Mammary epithelial cell (primary cell): ENCODE results near the gene PTPN9.

Experiments
- EZH2 ChIP-seq: IDR thresholded peaks from 2 replicates; pipeline ENCODE4 v1.6.1; 2012; ENCODE audit warnings: low read length, inconsistent platforms, borderline replicate concordance
- TF ChIP-seq, protein P1 (sequence below), 2 donors: IDR thresholded peaks in 1 of 2; conservative IDR thresholded peaks in 1 of 2; 2 replicates each; pipeline ENCODE4 v1.5.1; 2011 to 2012; ENCODE audit warnings: inconsistent platforms in 2 of 2, low read length in 2 of 2, mild to moderate bottlenecking in 2 of 2, control low read depth in 1 of 2, low read depth in 1 of 2; ENCODE audit not compliant: insufficient read depth in 1 of 2; ENCODE audit errors: extremely low read depth in 1 of 2

DNA sequence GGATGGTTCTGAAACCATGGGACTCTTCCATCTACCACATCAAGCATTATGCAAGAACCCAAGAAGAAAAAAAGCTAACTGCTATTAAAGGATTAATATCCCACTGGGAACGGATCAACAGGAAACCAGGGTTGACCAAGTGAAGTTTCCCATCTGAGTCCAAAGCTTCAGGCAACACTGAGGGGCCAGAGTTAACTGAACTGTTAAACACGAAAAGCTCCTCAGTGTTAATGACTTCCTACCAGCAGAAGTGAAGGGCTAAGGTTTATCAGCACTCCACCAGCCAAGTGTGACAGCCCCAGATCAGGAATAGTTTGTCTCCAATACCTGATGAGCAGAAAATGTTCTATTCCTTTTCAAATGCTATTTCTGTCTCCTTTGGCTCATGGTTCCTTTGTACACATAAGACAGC lies 36.7 kb downstream of the PTPN9 start:
- TF ChIP-seq, protein P1, sequence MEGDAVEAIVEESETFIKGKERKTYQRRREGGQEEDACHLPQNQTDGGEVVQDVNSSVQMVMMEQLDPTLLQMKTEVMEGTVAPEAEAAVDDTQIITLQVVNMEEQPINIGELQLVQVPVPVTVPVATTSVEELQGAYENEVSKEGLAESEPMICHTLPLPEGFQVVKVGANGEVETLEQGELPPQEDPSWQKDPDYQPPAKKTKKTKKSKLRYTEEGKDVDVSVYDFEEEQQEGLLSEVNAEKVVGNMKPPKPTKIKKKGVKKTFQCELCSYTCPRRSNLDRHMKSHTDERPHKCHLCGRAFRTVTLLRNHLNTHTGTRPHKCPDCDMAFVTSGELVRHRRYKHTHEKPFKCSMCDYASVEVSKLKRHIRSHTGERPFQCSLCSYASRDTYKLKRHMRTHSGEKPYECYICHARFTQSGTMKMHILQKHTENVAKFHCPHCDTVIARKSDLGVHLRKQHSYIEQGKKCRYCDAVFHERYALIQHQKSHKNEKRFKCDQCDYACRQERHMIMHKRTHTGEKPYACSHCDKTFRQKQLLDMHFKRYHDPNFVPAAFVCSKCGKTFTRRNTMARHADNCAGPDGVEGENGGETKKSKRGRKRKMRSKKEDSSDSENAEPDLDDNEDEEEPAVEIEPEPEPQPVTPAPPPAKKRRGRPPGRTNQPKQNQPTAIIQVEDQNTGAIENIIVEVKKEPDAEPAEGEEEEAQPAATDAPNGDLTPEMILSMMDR (conservative IDR thresholded peaks at IDR 0.05 in 1 of 2, IDR thresholded peaks at IDR 0.05 in 1 of 2; ENCODE audit: extremely low read depth in 1 of 2, insufficient read depth in 1 of 2, low read depth in 1 of 2, low read length in 2 of 2), result no peak
- no peak for TF ChIP-seq EZH2
